M059J (cell line): ENCODE data around the gene BORCS5. TPM values are rescaled to one million over a fixed set of nuclear protein-coding genes. Genes with fewer than 3 reads are reported as not detected.

Experiments
- DNase-seq: peaks from one replicate; pipeline ENCODE4 v3.0.0-alpha.2; 2012; ENCODE audit warnings: low read depth
- total RNA-seq: library from RNA; depleted of rRNA; stranded (reverse); fragments of >200 nt; shearing (Covaris generic); gene quantifications from 2 replicates; pipeline ENCODE4 v1.2.3, GENCODE V29; 2014

BORCS5 gene
- total RNA-seq, 1 experiment from 2014 or later, result 5.4 TPM

DNA sequence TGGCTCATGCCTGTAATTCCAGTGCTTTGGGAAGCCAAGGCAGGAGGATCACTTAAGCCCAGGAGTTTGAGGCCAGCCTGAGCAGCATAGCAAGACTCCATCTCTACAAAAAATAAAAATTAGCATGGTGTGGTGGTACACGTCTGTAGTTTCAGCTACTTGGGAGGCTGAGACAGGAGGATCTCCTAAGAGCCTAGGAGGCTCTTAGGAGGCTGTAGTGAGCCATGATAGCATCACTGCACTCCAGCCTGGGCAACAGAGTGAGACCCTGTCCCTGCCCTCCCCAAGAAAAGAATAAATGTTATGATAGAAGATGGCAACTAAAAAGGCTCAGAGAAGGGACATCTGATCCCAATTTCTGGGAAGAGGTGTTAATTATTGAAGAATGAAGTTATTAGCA, 3.6 kb upstream of the BORCS5 start:
- no peak for DNase-seq

- DNase-seq, result no peak
These were observed 3.1 kb upstream of the BORCS5 start for GRCh38 chr12:12353807-12354206.

DNA sequence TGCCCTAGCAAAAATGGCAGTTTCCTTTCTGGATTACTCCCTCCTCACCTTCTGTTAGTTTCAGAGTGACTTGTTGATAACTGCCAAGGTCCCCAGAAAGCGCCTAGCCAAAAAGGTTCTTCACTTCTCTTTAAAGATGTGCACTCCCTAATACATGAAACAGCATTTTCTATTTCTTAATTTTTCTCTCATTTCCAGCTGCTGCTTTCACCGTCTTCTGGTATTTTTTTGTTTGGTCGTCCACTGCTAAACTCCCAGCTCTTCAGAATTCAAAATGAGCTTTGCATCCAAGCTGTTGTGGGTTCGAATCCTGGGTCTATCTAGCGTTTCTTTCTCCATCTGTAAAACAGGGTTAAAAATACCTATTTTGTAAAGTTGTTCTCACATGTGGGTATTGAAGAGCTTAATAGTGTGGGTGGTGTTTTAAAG, 397 bp upstream of the BORCS5 start:
- DNase-seq, result no peak

DNA sequence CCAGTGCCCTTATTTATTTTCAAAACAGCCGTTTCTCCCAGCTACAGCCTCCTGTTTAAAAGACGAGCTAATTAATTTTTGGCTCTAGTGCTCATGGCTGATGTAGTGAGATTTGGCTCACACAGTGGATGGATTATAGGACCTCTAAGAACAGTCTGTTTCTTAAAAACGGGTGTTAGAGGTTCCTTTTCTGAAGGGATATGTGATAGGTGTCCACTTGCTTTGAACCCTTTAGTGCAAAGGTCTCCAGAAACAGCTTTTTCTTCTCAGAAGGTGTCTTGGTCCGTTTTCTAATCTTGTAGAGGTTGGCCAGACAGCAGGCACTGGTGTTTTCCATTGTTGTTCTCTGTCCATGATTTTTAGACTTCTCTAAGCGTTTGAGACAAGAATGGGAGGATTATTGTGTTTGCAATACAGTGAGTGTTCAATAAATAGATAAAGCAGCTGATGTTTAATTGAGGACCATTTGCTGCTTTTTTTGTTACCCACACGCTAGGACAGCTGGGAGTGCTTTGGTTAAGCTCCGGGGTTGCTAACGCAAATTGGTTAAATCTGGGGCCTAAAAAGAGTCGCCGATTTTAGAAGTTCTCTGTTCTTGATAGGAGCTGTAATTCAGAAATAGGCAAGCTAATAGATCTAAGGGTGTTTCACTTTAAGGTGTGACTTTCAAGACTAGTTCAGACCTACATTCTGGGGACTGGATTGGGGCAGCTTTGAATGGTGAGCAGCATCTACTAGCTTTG, 1.0 kb downstream of the BORCS5 start:
- no peak for DNase-seq

DNA sequence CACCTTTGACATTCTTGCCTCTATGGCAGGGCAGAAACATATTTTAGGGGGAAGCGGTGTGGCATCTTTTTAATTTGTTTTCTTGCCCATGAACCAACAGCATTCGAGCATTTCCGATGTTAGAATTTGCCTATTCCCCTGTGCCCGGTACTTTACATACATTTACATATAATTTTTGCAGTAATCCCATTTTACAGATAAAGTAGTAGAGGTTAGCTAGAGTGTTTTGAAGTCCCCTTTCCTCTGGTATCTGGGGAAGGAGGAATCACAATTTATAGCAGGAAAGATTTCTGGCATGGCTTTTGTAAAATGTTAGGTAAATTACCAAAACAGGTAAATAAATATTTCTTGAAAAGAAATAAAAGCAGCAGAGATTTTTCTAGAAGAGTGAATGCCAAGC, 1.6 kb downstream of the BORCS5 start:
- DNase-seq, result no peak

- no peak for DNase-seq
These were observed 8.0 kb downstream of the BORCS5 start for GRCh38 chr12:12364787-12365445.

- DNase-seq, result no peak
These were observed 8.5 kb downstream of the BORCS5 start for GRCh38 chr12:12365446-12365802.

DNA sequence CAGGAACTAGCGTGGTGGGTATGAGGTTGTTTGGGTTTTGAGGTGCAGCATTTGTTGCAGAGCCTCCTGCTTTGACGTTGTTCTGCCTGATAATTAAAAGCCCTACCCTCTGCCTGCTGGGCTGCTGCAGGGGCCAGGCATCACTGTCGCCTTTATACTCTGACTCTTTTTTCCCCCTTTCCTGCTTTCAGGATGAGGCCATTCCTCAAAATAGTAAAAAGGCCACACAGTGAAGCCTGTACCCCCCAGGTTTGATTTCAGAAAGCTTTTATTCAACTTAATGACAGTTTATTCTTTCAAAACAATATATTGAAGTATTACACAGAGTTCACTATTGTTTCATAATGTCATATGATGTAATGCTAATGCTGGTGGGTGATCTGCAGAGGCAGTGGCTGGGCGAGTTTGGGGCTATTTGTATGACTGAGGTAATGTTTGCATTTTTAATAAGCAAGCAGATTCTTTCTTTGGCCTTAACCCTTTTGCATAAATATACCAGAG, 9.1 kb downstream of the BORCS5 start:
- no peak for DNase-seq

DNA sequence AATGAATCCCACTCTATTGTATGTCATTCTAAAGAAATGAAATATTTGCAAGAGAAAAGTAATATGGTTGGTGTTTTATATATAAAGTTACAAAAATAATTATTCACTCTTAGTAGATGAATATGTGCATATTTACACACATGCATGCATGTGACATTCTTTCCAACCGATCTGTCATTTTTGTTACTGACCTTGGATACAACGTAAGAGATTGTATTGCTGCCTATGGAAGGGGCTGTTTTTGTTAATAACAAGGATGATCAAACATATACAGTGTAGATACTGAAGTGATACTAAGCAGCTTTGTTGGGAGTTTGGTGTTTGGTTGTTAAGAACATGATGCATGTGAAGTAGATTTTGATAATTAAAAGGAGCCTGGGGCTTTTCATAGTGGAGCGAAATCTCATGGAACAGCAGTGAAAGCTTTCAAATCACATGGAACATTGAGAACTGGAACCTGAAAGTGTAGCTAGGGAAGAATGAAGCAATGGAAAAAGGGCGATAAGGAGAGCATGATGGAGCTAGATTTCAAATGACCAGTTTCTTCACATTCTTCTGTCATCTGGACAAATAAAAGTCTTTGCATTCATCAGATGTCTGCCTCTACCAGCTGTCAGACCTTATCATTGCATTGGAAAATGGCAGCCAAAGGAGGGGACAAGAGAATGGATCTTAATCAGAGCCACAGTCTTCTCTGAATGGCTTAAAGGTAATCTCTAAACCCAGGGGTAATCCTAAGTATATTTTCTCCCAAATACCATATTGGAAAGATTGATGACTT, 10.0 kb downstream of the BORCS5 start:
- no peak for DNase-seq

- no peak for DNase-seq
These were observed 10.7 kb downstream of the BORCS5 start for GRCh38 chr12:12367482-12367998.

GRCh38 chr12:12372946-12373722, 16.3 kb downstream of the BORCS5 start:
- DNase-seq, result no peak

DNA sequence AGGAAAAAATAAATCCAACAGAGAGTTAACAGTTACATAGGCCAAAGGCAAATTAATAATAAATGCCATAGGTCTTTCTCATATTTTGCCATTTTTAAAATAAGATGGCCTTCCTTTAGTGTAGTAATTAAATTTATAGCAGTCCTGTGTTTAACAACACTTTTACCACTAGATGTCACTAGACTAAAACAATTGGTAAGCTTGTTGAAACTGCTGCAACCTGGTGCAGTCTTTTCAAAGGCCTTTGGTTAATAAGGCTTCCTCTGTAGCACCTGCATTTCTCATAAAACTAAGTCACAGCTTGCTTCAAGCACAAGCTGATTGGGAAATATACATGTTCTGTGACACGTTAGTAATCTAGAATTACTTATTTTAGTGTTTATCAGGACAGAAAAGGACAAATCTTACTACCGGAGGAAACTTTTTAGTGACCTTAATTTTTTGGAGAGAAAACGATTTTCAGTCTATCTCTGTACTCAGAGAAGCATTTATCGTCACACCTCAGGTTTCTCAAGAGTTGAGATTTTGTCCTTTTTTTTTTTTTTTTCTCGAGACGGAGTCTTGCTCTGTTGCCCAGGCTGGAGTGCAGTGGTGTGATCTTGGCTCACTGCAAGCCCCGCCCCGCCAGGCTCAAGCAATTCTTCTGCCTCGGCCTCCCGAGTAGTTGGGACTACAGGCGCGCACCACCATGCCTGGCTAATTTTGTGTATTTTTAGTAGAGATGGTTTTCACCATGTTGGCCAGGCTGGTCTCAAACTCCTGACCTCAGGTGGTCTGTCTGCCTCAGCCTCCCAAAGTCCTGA, 20.0 kb downstream of the BORCS5 start:
- peak; percentile 82 for DNase-seq

DNA sequence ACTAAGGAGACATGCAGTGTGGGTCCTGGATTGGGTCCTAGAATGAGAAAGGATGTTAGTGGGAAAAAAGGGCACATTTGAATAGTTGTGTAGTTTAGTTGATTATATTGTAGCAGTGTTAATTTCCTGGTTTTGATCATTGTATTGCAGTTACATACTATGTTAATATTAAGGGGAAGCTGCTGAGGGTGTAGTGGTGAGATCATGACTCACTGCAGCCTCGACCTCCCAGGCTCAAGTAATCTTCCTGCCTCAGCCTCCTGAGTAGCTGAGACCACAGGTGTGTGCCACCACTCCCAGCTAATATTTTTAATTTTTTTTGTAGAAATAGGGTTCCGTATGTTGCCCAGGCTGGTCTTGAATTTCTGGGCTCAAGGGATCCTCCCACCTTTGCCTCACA, 21.7 kb downstream of the BORCS5 start:
- no peak for DNase-seq

GRCh38 chr12:12379831-12380730, 23.2 kb downstream of the BORCS5 start:
- no peak for DNase-seq

GRCh38 chr12:12380949-12381593, 24.2 kb downstream of the BORCS5 start:
- no peak for DNase-seq

- no peak for DNase-seq
These were observed 25.1 kb downstream of the BORCS5 start for GRCh38 chr12:12381982-12382381.

- no peak for DNase-seq
These were observed 27.9 kb downstream of the BORCS5 start for GRCh38 chr12:12384571-12385340.

- DNase-seq, result peak; percentile 54
These were observed 30.6 kb downstream of the BORCS5 start for GRCh38 chr12:12387501-12387900.
